Endothelial cell of umbilical vein (primary cell): ENCODE measurements around the gene ARHGAP10. TPM values are rescaled to one million over a fixed set of nuclear protein-coding genes. Genes with fewer than 3 reads are reported as not detected.

Experiments used
- BruUV-seq: library from RNA; stranded (reverse); fragments of 400-500 nt; replicated peaks from 2 replicates; lab custom pipeline; 2021; lab: Mats Ljungman, UMichigan
- CTCF ChIA-PET: fragments of 300-600, 350-600 bp; sonication (Branson Sonifier 250); formaldehyde crosslinking; loops from one replicate; lab custom pipeline; 2021; ENCODE audit warnings: antibody characterized with exemption, inconsistent platforms; lab: Charles Lee
- POLR2A ChIA-PET: fragments of 300-600, 350-600 bp; sonication (Branson Sonifier 250); formaldehyde crosslinking; loops from one replicate; lab custom pipeline; 2021; ENCODE audit warnings: antibody characterized with exemption, inconsistent platforms; lab: Charles Lee
- DNase-seq: peaks from one replicate; pipeline ENCODE4 v3.0.0-alpha.2; 2011; ENCODE audit warnings: low read depth, low spot score
- FAIRE-seq: peaks from 2 replicates; lab custom pipeline; 2011; peaks lifted over from hg19 to GRCh38; lab: Jason Lieb, UNC
- H2AFZ ChIP-seq: 2 replicates; pipeline ENCODE4 v1.6.0; 2012; ENCODE audit warnings: low read depth, low read length, control low read depth, inconsistent platforms
- H3K27ac ChIP-seq: 2 replicates; pipeline ENCODE4 v1.5.1; 2011; ENCODE audit warnings: low read depth, mild to moderate bottlenecking, control low read depth, low read length, moderate library complexity; ENCODE audit not compliant: insufficient read depth
- H3K27me3 ChIP-seq, 2 experiments: 2 replicates each; pipeline versions ENCODE4 v1.6.0 to v1.6.1; 2011; ENCODE audit warnings: low read length in 2 of 2, mixed read lengths in 1 of 2; ENCODE audit not compliant: control insufficient read depth in 2 of 2, insufficient read depth in 2 of 2
- H3K36me3 ChIP-seq, 2 experiments: 2 replicates in 1 of 2; 3 replicates in 1 of 2; pipeline ENCODE4 v1.5.1; 2011; ENCODE audit warnings: low read length in 2 of 2, mild to moderate bottlenecking in 1 of 2, moderate library complexity in 1 of 2; ENCODE audit not compliant: control insufficient read depth in 2 of 2, insufficient read depth in 2 of 2; ENCODE audit errors: extremely low read depth in 1 of 2
- H3K4me1 ChIP-seq: 3 replicates; pipeline ENCODE4 v1.5.1; 2011; ENCODE audit warnings: mild to moderate bottlenecking, low read length; ENCODE audit not compliant: control insufficient read depth, insufficient read depth; ENCODE audit errors: extremely low read depth
- H3K4me2 ChIP-seq: 2 replicates; pipeline ENCODE4 v1.6.1; 2011; ENCODE audit warnings: low read length, control low read depth, mixed read lengths; ENCODE audit not compliant: insufficient read depth
- H3K4me3 ChIP-seq, 3 experiments: fragments of 200-600 bp in 1 of 3; sonication (generic), shearing (Covaris generic) in 1 of 3; replicated peaks in 1 of 3; 2 replicates each; pipeline ENCODE4 v1.5.1; 2011 to 2016; ENCODE audit warnings: control low read depth in 3 of 3, low read length in 3 of 3, mild to moderate bottlenecking in 2 of 3, inconsistent platforms in 1 of 3, low read depth in 1 of 3, moderate library complexity in 1 of 3; ENCODE audit not compliant: insufficient read depth in 1 of 3
- H3K79me2 ChIP-seq: 2 replicates; pipeline ENCODE4 v1.6.0; 2012; ENCODE audit warnings: low read length, inconsistent platforms; ENCODE audit not compliant: control insufficient read depth, insufficient read depth
- H3K9ac ChIP-seq: replicated peaks from 2 replicates; pipeline ENCODE3; 2011; ENCODE audit warnings: low read length, control low read depth; ENCODE audit not compliant: insufficient read depth; ENCODE audit errors: extremely low read depth
- H3K9me1 ChIP-seq: replicated peaks from 3 replicates; pipeline ENCODE4 v1.6.0; 2011; ENCODE audit warnings: mild to moderate bottlenecking, low read length; ENCODE audit not compliant: control insufficient read depth, insufficient read depth; ENCODE audit errors: extremely low read depth
- H3K9me3 ChIP-seq: replicated peaks from 2 replicates; pipeline ENCODE4 v1.5.1; 2012; ENCODE audit warnings: low read length, inconsistent platforms; ENCODE audit not compliant: control insufficient read depth, insufficient read depth
- H4K20me1 ChIP-seq: replicated peaks from 2 replicates; pipeline ENCODE3; 2011; ENCODE audit warnings: mild to moderate bottlenecking, low read length; ENCODE audit not compliant: control insufficient read depth, insufficient read depth; ENCODE audit errors: extremely low read depth
- CTCF ChIP-seq, 2 donors: IDR thresholded peaks; 1 replicate in 1 of 2; 2 replicates in 1 of 2; pipeline ENCODE4 v1.5.1; 2011; ENCODE audit warnings: low read length in 2 of 2, mild to moderate bottlenecking in 2 of 2, moderate library complexity in 2 of 2, control low read depth in 1 of 2, inconsistent platforms in 1 of 2, low read depth in 1 of 2; ENCODE audit not compliant: insufficient read depth in 1 of 2; ENCODE audit errors: extremely low read depth in 1 of 2
- EZH2 ChIP-seq: IDR thresholded peaks from 2 replicates; pipeline ENCODE4 v1.6.1; 2012; ENCODE audit warnings: borderline replicate concordance, low read depth, mild to moderate bottlenecking, moderate library complexity, low read length, inconsistent platforms; ENCODE audit not compliant: severe bottlenecking
- FOS ChIP-seq: IDR thresholded peaks from 2 replicates; pipeline ENCODE4 v1.6.1; 2011; ENCODE audit warnings: mild to moderate bottlenecking, low read length, moderate library complexity, borderline replicate concordance; ENCODE audit not compliant: insufficient read depth
- GATA2 ChIP-seq: IDR thresholded peaks from 2 replicates; pipeline ENCODE4 v1.7.0; 2011; ENCODE audit warnings: low read depth, mild to moderate bottlenecking, moderate library complexity, mixed read lengths, low read length; ENCODE audit not compliant: insufficient read length, insufficient read depth
- JUN ChIP-seq: IDR thresholded peaks from 2 replicates; pipeline ENCODE4 v1.6.1; 2011; ENCODE audit warnings: borderline replicate concordance, low read depth; ENCODE audit not compliant: insufficient read length, insufficient read depth
- MAX ChIP-seq: IDR thresholded peaks from 2 replicates; pipeline ENCODE4 v1.6.1; 2011; ENCODE audit not compliant: insufficient read depth, insufficient read length
- MYC ChIP-seq: IDR thresholded peaks from one replicate; pipeline ENCODE4 v1.6.1; 2011; ENCODE audit warnings: mild to moderate bottlenecking, low read depth, low read length
- POLR2A ChIP-seq: IDR thresholded peaks from 2 replicates; pipeline ENCODE4 v1.6.1; 2012; ENCODE audit warnings: low read depth, mild to moderate bottlenecking, control low read depth, low read length
- POLR2AphosphoS5 ChIP-seq: IDR thresholded peaks from 2 replicates; pipeline ENCODE4 v1.6.1; 2012; ENCODE audit warnings: low read depth, mild to moderate bottlenecking, control low read depth, low read length, moderate library complexity; ENCODE audit not compliant: insufficient read depth
- dilution Hi-C: fragments of 300-500 bp; cut with MboI; formaldehyde crosslinking; loops from one replicate; pipeline ENCODE4 v1.15.0; 2019; ENCODE audit warnings: low sequenced_read_pairs; ENCODE audit not compliant: extremely low pct_ligation_motif_present
- intact Hi-C: fragments of 100-400 bp; cut with micrococcal nuclease; formaldehyde crosslinking; loops from one replicate; pipeline ENCODE4 v1.10.0; 2022
- polyA plus RNA-seq, 4 experiments: library from polyadenylated mRNA; depleted of rRNA in 3 of 4; stranded (reverse) in 3 of 4; unstranded in 1 of 4; fragments of >200 nt; gene quantifications; 2 replicates each; pipeline versions ENCODE4 v1.2.1 to v1.2.3, GENCODE V29; 2011 to 2012; ENCODE audit warnings: missing spikeins in 1 of 4
- total RNA-seq: library from RNA; stranded (reverse); gene quantifications from 2 replicates; pipeline ENCODE4 v1.2.3, GENCODE V29; 2021

ARHGAP10 gene
- total and polyA plus RNA-seq, 2 donors (not counting 3 experiments of a cell fraction or from before 2014, with no cell fraction given), result 20.4 to 36.7 TPM

DNA sequence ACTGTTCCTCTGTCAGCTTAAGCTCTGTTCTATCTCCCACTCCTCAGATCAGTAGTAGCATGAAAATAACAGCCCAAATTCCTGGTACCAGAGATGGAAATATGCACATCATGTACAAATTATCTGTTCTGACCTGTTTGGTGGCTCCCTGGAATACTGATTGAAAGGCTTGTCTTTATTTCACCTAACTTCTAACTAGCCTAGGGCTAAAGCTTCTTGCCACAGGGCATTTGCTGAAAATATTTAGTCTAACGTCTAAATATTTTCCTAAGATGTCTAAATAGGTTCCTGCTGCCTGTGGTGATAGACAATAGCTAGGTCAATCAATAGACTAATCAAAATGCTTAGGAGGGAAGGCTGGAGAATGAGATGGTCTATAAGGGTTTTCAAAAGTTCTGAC is 35.0 kb upstream of the ARHGAP10 start:
- dilution Hi-C loops, result no loop called here
- FAIRE-seq (no peak), DNase-seq (no peak)
- H3K79me2 ChIP-seq, result no peaks in the 10 kb centered on the region
- no TSS peak for BruUV-seq
- no peak overlapping the region for H3K27ac ChIP-seq
- no peaks in the 10 kb centered on the region for H3K9me3 ChIP-seq
- H3K27me3 ChIP-seq, result peaks cover 3 to 8% of the 10 kb centered on the region in 2 experiments
- no peaks in the 10 kb centered on the region for H3K4me1 ChIP-seq
- H3K4me3 ChIP-seq, result no peak overlapping the region
- no peaks in the 10 kb centered on the region for H3K36me3 ChIP-seq
- H3K9ac ChIP-seq, result no peak overlapping the region
- intact Hi-C loops, result no loop called here
- no peak overlapping the region for H2AFZ ChIP-seq
- no peak overlapping the region for H3K4me2 ChIP-seq
- no peaks in the 10 kb centered on the region for H4K20me1 ChIP-seq
- ChIA-PET POLR2A (no interaction called here), CTCF (interaction anchor here (1.8 to 3.7 kb wide), 2 partner anchors 12 to 170 kb away, joined by 6 to 26 read pairs; no protein-coding TSS in a partner anchor)
- no peaks in the 10 kb centered on the region for H3K9me1 ChIP-seq
- TF ChIP-seq EZH2 (no peak), FOS (no peak), MAX (no peak), POLR2AphosphoS5 (no peak), GATA2 (no peak), CTCF (IDR thresholded peaks at IDR 0.05; ENCODE audit: extremely low read depth in 1 of 2, insufficient read depth in 1 of 2, low read depth in 1 of 2, low read length in 2 of 2) (no peak), MYC (no peak), POLR2A (no peak), JUN (no peak)
